ENCODE results near the gene TOR1AIP2.

DNA sequence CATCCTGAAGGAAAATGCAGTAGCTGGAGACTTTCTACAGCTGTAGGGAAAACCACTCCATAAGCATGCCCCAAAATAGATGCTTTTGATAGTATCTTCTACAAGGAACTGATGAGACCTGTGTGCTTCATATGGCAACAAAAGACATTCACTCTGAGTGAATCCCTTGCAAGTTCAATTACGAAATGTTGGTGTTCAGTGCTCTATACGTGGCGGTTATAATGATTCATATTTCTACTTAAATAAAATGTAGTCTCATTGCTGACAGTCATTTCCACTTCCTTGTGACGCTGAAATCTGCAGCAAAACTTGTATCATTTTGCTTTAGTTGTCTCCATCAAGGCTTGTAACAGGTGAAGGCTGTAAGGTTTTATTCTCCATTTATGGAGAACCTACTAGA is 20.6 kb downstream of the TOR1AIP2 start:
- no peak for TF ChIP-seq ISL1 (CRISPR knock-in tag; IDR thresholded peaks at IDR 0.05)
- no peak for TF ChIP-seq ZFP30 (CRISPR knock-in tag; IDR thresholded peaks at IDR 0.05)
- no peak for TF ChIP-seq SNAI2 (CRISPR knock-in tag; IDR thresholded peaks at IDR 0.05)
- TF ChIP-seq, protein P1, sequence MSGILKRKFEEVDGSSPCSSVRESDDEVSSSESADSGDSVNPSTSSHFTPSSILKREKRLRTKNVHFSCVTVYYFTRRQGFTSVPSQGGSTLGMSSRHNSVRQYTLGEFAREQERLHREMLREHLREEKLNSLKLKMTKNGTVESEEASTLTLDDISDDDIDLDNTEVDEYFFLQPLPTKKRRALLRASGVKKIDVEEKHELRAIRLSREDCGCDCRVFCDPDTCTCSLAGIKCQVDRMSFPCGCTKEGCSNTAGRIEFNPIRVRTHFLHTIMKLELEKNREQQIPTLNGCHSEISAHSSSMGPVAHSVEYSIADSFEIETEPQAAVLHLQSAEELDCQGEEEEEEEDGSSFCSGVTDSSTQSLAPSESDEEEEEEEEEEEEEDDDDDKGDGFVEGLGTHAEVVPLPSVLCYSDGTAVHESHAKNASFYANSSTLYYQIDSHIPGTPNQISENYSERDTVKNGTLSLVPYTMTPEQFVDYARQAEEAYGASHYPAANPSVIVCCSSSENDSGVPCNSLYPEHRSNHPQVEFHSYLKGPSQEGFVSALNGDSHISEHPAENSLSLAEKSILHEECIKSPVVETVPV (CRISPR knock-in tag; IDR thresholded peaks at IDR 0.05): no peak
- no peak for TF ChIP-seq ARNTL (CRISPR knock-in tag; IDR thresholded peaks at IDR 0.05; ENCODE audit: borderline replicate concordance, low read depth)

Data from SK-N-SH treated with all-trans-retinoic acid at 6 μM for 48 hours (cell line).